ENCODE results near the gene PHKG1. TPM values are rescaled to one million over a fixed set of nuclear protein-coding genes. Genes with fewer than 3 reads are reported as not detected.
A peak's percentile ranks its signal among the peaks of the same experiment; 100 is the strongest.
"Not testable (repeated sequence)": the region's sequence is repeated elsewhere in the genome, so short reads cannot be mapped to it uniquely, and the experiment has no call there.

PHKG1 gene
- total RNA-seq, 2 donors from 2014 or later: 1.6 to 6.2 TPM

DNA sequence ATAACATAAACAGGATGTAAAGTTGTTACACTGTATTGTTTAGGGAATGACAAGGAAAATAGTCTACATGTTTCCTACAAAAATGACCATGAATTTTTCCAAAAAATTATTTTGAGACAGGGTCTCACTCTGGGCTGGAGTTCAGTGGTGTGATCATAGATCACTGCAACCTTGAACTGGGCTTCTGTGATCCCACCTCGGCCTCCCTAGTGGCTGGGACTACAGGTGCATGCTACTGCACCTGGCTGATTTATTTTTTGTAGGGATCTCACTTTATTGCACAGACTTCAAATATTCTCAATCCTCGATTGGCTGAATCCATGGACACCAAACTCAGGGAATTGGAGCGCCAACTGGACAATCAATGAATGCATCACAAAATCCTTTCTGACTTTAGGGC, 6.9 kb upstream of the PHKG1 start:
- H3K36me3 Mint-ChIP-seq: peaks cover 21% of the 10 kb centered on the region
- H3K9me3 Mint-ChIP-seq: no peaks in the 10 kb centered on the region
- ATAC-seq (no peak), DNase-seq (ENCODE audit: low spot score) (no peak)
- H3K27ac Mint-ChIP-seq: no peak overlapping the region
- H3K4me1 Mint-ChIP-seq (ENCODE audit: low read depth in 2 of 2): peaks cover 4 to 10% of the 10 kb centered on the region in 2 donors
- no peaks in the 10 kb centered on the region for H3K27me3 Mint-ChIP-seq
- no peak overlapping the region for H3K4me3 Mint-ChIP-seq

GRCh38 chr7:56098187-56099008, 5.6 kb upstream of the PHKG1 start:
- not testable (repeated sequence) for H3K27me3 Mint-ChIP-seq; H3K4me1 Mint-ChIP-seq (ENCODE audit: low read depth in 2 of 2); H3K4me3 Mint-ChIP-seq; DNase-seq (ENCODE audit: low spot score); ATAC-seq; H3K9me3 Mint-ChIP-seq; H3K27ac Mint-ChIP-seq
- peaks cover 16% of the 10 kb centered on the region for H3K36me3 Mint-ChIP-seq

- Mint-ChIP-seq H3K4me1 (ENCODE audit: low read depth in 2 of 2) (peaks cover 0 to 7% of the 10 kb centered on the region in 2 donors), H3K9me3 (no peaks in the 10 kb centered on the region), H3K27me3 (no peaks in the 10 kb centered on the region), H3K4me3 (no peak overlapping the region), H3K36me3 (peaks cover 16% of the 10 kb centered on the region), H3K27ac (no peak overlapping the region)
- DNase-seq (ENCODE audit: low spot score): no peak
- no peak for ATAC-seq
Observed at GRCh38 chr7:56097700-56098099, 4.9 kb upstream of the PHKG1 start.

GRCh38 chr7:56092388-56092787, 364 bp downstream of the PHKG1 start:
- ATAC-seq; H3K4me1 Mint-ChIP-seq (ENCODE audit: low read depth in 2 of 2); H3K9me3 Mint-ChIP-seq; H3K27ac Mint-ChIP-seq; DNase-seq (ENCODE audit: low spot score); H3K27me3 Mint-ChIP-seq; H3K4me3 Mint-ChIP-seq; H3K36me3 Mint-ChIP-seq: not testable (repeated sequence)

- H3K4me1 Mint-ChIP-seq (ENCODE audit: low read depth in 2 of 2): no peaks in the 10 kb centered on the region
- ATAC-seq: peak; percentile 7 to 15
- no peaks in the 10 kb centered on the region for H3K9me3 Mint-ChIP-seq
- H3K27ac Mint-ChIP-seq: no peak overlapping the region
- no peak overlapping the region for H3K4me3 Mint-ChIP-seq
- no peaks in the 10 kb centered on the region for H3K27me3 Mint-ChIP-seq
- no peak for DNase-seq (ENCODE audit: low spot score)
- no peaks in the 10 kb centered on the region for H3K36me3 Mint-ChIP-seq
Observed at GRCh38 chr7:56091591-56091990, 1.2 kb downstream of the PHKG1 start.

DNA sequence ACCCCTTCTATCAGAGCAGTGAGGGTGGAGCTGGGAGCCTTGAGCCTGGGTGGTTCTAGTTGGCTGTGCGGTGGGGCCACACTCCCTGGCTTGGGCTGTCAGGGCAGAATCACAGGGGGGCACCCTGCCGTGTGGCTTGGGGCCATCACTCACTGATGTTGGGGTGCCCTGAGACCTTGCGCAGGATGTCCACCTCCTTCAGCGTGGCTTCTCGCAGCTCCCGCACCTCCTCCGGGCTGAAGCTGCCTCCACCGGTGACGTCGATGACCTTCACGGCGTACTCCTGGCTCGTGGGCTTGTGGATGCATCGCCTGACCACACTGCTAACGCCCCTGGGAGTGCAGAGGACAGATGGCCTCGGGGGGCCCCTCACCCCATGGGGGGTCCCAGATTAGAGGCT, 5.3 kb downstream of the PHKG1 start:
- H3K4me1 Mint-ChIP-seq (ENCODE audit: low read depth in 2 of 2): peaks cover 0 to 2% of the 10 kb centered on the region in 2 donors
- H3K36me3 Mint-ChIP-seq: no peaks in the 10 kb centered on the region
- H3K9me3 Mint-ChIP-seq: no peaks in the 10 kb centered on the region
- DNase-seq (ENCODE audit: low spot score): no peak
- no peak overlapping the region for H3K27ac Mint-ChIP-seq
- H3K27me3 Mint-ChIP-seq: no peaks in the 10 kb centered on the region
- no peak overlapping the region for H3K4me3 Mint-ChIP-seq
- ATAC-seq: no peak

DNA sequence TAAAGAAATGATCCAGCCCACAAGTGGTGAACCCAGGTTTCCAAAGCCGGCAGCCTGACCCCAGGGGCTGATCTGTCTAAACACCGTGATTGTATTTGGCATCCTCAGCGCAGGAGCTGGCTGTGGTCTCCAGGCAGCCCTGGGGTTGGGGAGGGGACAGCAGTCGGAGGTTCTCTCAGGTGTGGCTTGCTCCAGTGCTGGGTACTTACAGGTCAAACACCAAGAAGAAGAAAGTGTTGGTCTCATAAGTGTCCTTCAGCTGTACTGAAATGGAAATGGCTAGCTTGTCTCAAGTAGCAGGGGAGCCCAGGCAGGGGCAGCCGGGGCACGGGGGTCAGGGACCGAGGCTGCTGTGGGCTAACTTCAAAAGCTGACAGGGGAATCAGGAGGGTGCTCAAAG, 6.0 kb downstream of the PHKG1 start:
- no peak for DNase-seq (ENCODE audit: low spot score)
- H3K27ac Mint-ChIP-seq: no peak overlapping the region
- H3K4me1 Mint-ChIP-seq (ENCODE audit: low read depth in 2 of 2): peaks cover 0 to 2% of the 10 kb centered on the region in 2 donors
- no peaks in the 10 kb centered on the region for H3K27me3 Mint-ChIP-seq
- H3K4me3 Mint-ChIP-seq: no peak overlapping the region
- H3K9me3 Mint-ChIP-seq: no peaks in the 10 kb centered on the region
- H3K36me3 Mint-ChIP-seq: no peaks in the 10 kb centered on the region
- ATAC-seq: no peak

- H3K27ac Mint-ChIP-seq: no peak overlapping the region
- no peak overlapping the region for H3K4me3 Mint-ChIP-seq
- no peaks in the 10 kb centered on the region for H3K9me3 Mint-ChIP-seq
- no peaks in the 10 kb centered on the region for H3K36me3 Mint-ChIP-seq
- ATAC-seq (no peak), DNase-seq (ENCODE audit: low spot score) (no peak)
- H3K4me1 Mint-ChIP-seq (ENCODE audit: low read depth in 2 of 2): peaks cover 0 to 5% of the 10 kb centered on the region in 2 donors
- H3K27me3 Mint-ChIP-seq: no peaks in the 10 kb centered on the region
Observed at GRCh38 chr7:56083150-56083785, 9.5 kb downstream of the PHKG1 start.

GRCh38 chr7:56081626-56082340, 11.0 kb downstream of the PHKG1 start:
- ATAC-seq (no peak), DNase-seq (ENCODE audit: low spot score) (no peak)
- Mint-ChIP-seq H3K4me1 (ENCODE audit: low read depth in 2 of 2) (peaks cover 0 to 5% of the 10 kb centered on the region in 2 donors), H3K27me3 (no peaks in the 10 kb centered on the region), H3K9me3 (no peaks in the 10 kb centered on the region), H3K4me3 (no peak overlapping the region), H3K27ac (no peak overlapping the region), H3K36me3 (no peaks in the 10 kb centered on the region)

DNA sequence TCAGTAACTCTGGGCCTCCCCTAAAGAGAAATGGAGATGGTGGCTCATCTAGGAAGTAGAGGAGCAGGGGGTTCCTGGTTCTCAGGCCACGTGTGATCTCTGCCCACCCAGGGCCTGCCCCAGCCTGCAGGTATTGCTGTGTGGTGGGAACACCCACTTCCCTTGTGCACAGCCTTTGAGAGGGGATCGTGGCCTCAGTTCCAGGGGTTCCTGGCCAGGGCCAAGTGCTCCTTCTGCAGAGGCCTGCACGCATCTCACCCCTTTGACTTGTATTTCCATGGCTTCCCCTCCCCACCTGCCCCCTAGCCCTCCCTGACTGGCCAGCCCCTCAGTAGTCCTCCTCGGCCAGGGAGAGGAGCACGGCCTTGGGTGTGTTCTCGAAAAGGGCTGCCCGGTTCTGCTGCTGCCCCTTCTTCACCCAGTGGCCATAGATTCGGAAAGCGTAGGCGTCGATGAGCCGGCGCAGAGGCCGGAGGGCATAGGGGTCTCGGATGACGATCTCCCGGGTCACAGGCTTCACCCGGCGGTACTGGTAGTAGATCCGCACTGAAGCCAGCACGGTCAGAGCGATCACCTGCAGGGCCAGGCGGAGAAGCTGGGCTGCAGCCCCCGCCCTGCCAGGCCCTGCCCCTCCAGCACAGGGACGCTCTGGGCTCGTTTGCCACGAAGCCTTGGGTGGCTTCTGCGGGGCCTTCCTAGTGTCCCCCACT, 11.9 kb downstream of the PHKG1 start:
- DNase-seq (ENCODE audit: low spot score); H3K4me3 Mint-ChIP-seq; H3K27ac Mint-ChIP-seq; H3K36me3 Mint-ChIP-seq; H3K27me3 Mint-ChIP-seq; H3K4me1 Mint-ChIP-seq (ENCODE audit: low read depth in 2 of 2); H3K9me3 Mint-ChIP-seq; ATAC-seq: not testable (repeated sequence)

- Mint-ChIP-seq H3K9me3 (no peaks in the 10 kb centered on the region), H3K27me3 (no peaks in the 10 kb centered on the region), H3K4me3 (no peak overlapping the region), H3K27ac (no peak overlapping the region), H3K36me3 (no peaks in the 10 kb centered on the region), H3K4me1 (ENCODE audit: low read depth in 2 of 2) (peaks cover 0 to 5% of the 10 kb centered on the region in 2 donors)
- DNase-seq (ENCODE audit: low spot score): no peak
- ATAC-seq: no peak
Observed at GRCh38 chr7:56079450-56080185, 13.1 kb downstream of the PHKG1 start.

GRCh38 chr7:56078196-56078595, 14.6 kb downstream of the PHKG1 start:
- H3K27me3 Mint-ChIP-seq: no peaks in the 10 kb centered on the region
- H3K4me3 Mint-ChIP-seq: no peak overlapping the region
- no peaks in the 10 kb centered on the region for H3K9me3 Mint-ChIP-seq
- ATAC-seq (no peak), DNase-seq (ENCODE audit: low spot score) (no peak)
- H3K36me3 Mint-ChIP-seq: peaks cover 5% of the 10 kb centered on the region
- H3K27ac Mint-ChIP-seq: no peak overlapping the region
- H3K4me1 Mint-ChIP-seq (ENCODE audit: low read depth in 2 of 2): peaks cover 6 to 10% of the 10 kb centered on the region in 2 donors

GRCh38 chr7:56077681-56078080, 15.1 kb downstream of the PHKG1 start:
- no peak overlapping the region for H3K4me3 Mint-ChIP-seq
- H3K27ac Mint-ChIP-seq: no peak overlapping the region
- no peaks in the 10 kb centered on the region for H3K9me3 Mint-ChIP-seq
- no peaks in the 10 kb centered on the region for H3K27me3 Mint-ChIP-seq
- ATAC-seq (no peak), DNase-seq (ENCODE audit: low spot score) (no peak)
- H3K36me3 Mint-ChIP-seq: peaks cover 5% of the 10 kb centered on the region
- peaks cover 6 to 10% of the 10 kb centered on the region in 2 donors for H3K4me1 Mint-ChIP-seq (ENCODE audit: low read depth in 2 of 2)
